HG03095 (cell line): ENCODE results near the gene HCN2.

Experiments used
- ATAC-seq: cut with Tn5 transposase; IDR thresholded peaks from one replicate; pipeline ENCODE4 v1.9.1; 2021; ENCODE audit warnings: moderate library complexity; ENCODE audit not compliant: unreplicated experiment

Gene HCN2

GRCh38 chr19:570937-571565, 18.6 kb upstream of the HCN2 start:
- ATAC-seq, result no peak

DNA sequence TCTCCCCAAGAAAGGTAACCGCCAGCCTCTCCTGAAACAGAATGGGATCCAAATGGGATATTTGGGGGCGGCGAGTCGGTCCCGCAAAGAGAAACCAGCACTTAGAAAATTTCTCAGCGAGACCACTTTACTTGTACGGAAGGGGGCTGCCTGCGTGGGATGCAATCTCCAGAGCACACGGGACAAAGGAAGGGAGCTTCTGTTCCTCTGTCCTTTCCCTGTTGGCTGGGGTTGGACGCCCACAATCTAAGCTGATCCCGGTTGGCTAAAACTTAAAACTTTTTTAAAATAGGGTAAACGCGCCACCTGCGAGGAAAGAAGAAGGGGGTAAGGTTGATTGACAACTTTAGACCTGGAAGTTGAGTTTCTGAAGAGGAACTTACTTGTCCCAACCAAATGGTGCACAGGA, 18.1 kb upstream of the HCN2 start:
- no peak for ATAC-seq

GRCh38 chr19:572140-572742, 17.4 kb upstream of the HCN2 start, which contains the start of gene BSG:
TSS of gene BSG (plus strand) at chr19:572596. CDS start at chr19:572635, 39 bp downstream.
- peak; percentile 60 for ATAC-seq

- ATAC-seq, result peak; percentile 22
These were observed 16.8 kb upstream of the HCN2 start for GRCh38 chr19:572743-573518.

DNA sequence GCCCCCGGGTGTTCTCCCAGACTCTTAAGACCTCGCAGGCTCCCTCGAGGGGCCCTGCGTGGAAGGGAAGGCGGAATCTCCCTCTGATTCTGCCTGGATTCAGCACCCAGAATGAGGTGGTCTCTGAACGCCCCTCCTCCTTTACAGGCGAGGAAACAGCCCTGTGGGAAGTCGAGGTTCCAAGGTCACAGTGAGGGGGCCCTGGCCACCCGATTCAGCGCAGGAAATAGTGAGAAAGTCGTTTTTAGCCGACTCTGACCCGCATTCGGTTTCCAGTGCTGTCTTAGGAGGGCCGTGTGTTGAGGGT, 16.2 kb upstream of the HCN2 start:
- ATAC-seq, result no peak

DNA sequence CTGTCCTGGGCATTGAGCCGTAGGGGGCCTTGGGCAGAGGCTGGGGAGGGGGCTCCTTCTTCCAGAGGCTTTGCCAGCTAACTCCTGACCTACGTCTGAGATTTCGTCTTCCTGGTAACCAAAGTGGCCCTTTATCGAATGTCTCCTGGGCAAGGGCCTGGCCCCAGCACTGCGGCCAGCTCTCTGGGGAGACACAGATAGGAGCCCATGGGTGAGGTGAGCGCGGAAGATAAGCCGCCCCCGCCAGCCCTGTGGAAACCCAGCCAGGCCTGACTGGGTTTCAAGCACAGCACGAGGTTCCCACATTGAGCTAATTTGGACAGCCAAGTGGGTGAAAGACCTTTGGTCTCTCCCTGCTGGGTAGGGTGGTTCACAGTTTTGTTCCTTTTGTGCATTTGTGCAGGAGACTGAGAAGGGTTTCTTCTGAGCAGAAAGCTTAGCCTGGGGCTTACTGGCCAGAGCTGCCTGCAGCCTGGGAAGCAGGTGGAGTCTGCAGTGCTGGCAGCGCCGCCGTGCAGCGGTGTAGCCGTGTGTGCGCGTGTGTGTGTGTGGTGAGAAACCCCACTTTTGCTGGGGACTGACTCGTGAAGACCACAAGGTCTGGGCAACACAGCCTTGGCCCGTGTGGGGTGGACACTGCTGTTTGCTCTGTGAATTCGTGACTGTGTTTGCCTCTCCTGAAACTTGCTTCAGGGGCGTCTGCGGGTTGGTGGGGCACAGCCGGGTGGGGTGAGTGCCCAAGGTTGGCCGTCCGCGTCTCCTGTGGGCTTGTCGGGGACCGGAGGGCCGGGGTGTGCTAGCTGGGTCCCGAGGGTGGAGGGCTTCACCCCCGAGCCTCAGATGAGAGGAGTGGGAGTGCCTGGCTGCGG, 14.8 kb upstream of the HCN2 start:
- ATAC-seq, result no peak

DNA sequence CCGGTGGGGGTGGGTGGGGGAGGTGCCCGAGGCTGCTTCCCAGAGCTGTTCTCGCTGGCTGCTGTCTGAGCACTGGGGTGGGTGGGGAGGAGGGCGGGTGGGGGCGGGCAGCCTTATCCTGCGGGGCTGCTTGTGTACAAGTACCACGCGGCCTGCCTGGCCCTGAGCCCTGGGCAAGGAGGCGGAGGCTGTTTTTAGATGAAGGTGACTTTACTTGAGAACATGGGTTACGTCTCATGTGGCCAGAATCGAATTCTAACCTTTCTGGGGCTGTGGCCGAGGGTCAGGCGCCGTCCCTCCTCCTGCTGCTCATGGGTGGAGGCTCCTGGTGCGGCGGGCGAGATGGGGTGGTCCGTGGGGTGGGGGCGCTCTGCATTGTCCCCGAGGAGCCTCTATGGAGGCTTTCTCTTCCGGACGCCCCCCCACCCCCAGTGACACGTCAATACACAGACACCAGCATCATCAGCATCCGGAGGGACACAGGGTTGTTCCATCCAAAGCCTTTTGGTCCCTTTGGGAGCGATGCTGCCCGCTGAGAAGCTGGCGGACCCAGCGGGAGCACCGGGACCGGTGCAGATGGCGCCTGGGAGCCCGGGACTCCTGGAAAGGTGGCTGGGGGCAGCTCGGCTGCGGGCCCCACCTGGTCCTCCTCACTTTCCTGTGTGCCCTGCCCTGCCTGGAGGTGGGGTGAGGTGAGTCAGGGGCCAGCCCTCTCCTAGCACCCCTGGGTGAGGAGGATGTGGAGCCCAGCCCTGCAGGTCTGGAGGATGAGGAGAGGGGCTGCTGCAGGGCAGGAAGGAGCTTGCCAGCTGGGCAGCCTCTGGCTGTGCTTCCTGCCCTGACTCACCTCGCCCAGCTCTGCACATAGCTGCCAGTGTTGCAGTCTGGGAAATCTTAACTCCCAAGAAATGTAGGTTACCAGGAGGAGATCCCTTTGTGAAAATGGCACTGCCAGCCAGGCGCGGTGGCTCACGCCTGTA, 13.9 kb upstream of the HCN2 start:
- ATAC-seq, result no peak

- no peak for ATAC-seq
These were observed 12.8 kb upstream of the HCN2 start for GRCh38 chr19:576768-577438.

DNA sequence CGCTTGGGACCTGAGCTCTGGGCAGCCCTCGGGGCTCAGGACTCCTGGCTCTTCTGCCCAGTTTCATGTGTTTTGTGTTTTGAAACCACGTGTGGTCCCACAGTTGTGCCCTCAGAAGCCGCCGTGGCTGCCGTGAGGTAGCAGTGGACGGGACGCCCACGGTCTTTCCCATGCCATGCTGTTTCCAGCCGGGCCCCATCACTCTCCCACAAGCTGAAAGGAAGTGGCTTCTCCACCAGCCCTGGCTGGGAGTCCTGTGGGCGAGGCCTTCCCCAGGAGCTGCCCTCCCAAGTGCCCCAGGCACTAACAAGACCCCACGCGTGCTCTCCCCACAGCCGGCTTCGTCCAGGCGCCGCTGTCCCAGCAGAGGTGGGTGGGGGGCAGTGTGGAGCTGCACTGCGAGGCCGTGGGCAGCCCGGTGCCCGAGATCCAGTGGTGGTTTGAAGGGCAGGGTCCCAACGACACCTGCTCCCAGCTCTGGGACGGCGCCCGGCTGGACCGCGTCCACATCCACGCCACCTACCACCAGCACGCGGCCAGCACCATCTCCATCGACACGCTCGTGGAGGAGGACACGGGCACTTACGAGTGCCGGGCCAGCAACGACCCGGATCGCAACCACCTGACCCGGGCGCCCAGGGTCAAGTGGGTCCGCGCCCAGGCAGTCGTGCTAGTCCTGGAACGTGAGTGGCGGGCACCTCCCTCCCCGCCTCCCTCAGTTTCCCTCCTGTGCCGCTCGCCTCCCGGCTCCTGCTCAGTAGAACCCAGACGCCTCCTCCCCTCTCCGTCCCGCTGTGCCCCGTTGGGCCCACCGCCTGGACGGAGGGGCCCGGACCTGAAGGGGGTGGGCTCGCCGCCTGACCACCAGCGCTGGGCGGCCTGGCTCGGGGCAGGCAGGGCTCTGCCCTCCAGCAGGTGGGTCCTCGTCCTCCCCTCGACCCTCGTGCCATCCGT, 12.0 kb upstream of the HCN2 start:
- ATAC-seq, result no peak

DNA sequence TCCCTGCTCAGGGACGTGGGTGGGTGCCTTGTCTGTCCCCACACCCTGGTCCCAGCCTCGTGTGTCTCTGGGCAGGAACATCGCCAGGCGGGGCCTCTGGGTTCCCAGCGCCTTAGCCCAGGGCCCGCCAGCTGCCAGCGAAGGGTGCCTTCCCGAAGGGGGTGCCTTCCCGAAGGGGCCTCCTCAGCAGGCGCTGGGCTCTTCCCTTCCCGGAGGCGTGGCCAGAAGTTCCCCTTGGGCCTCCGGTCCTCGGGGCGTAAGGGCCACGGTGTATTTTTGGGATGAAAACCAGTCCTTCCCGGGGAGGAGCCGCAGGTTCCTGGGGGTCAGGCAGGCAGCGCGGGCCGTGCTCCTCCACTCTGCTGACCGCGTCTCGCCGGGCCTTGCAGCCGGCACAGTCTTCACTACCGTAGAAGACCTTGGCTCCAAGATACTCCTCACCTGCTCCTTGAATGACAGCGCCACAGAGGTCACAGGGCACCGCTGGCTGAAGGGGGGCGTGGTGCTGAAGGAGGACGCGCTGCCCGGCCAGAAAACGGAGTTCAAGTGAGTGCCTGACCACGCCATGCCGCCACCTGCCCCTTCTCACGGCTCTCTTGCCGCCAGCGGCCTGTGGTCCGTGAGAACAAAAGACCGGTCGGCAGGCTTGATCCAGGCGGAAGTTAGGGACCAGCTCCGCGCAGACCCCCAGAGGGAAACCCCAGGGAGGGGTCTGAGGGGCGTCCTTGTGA, 10.4 kb upstream of the HCN2 start:
- ATAC-seq, result no peak

GRCh38 chr19:579842-580155, 9.9 kb upstream of the HCN2 start:
- no peak for ATAC-seq

- ATAC-seq, result no peak
These were observed 9.3 kb upstream of the HCN2 start for GRCh38 chr19:580274-580835.

- ATAC-seq, result no peak
These were observed 8.1 kb upstream of the HCN2 start for GRCh38 chr19:581399-582111.

GRCh38 chr19:582497-583197, 7.0 kb upstream of the HCN2 start:
- no peak for ATAC-seq

DNA sequence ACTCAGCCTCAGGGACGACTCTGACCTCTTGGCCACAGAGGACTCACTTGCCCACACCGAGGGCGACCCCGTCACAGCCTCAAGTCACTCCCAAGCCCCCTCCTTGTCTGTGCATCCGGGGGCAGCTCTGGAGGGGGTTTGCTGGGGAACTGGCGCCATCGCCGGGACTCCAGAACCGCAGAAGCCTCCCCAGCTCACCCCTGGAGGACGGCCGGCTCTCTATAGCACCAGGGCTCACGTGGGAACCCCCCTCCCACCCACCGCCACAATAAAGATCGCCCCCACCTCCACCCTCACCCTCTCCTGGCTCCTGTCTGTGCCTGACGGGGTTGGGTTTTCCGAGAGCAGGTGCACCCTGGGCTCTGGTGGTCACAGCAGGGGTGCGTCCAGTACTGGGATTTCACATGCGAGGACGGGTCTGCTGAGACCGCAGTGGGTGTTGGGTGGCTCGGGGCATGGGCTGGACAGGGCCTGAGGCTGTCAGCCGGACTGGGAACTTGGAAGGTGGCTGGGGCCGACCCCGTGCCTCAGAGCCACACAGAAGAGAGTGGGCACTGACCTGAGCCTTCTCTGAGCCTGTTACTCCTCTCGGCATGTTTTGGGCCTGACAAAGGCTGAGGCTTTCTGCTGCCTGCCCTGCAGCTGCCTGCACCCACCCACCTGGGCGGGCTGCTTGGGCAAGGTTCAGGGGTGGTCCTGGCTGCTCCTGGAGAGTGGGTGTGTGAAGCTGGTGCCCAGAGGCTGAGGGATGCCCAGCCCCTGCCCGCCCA, 6.3 kb upstream of the HCN2 start:
- ATAC-seq, result no peak

- no peak for ATAC-seq
These were observed 5.8 kb upstream of the HCN2 start for GRCh38 chr19:583968-584239.
